MM.1S (cell line): ENCODE results near the gene SDCBP2.

Experiments used
- EZH2 ChIP-seq: fragments of 300-600 bp; sonication (generic); optimal IDR thresholded peaks from 2 replicates; pipeline ENCODE3; 2017; ENCODE audit warnings: low read depth, mild to moderate bottlenecking, antibody characterized with exemption, low read length, mixed read lengths
- EZH2phosphoT487 ChIP-seq: fragments of 300-600 bp; sonication (generic); IDR thresholded peaks from 2 replicates; pipeline ENCODE4 v1.6.1; 2018; ENCODE audit warnings: antibody characterized with exemption, low read length
- TF ChIP-seq, protein P1 (sequence below): fragments of 300-600 bp; sonication (generic); IDR thresholded peaks from 2 replicates; pipeline ENCODE4 v1.5.1; 2016; ENCODE audit warnings: antibody characterized with exemption, low read length, mixed read lengths

DNA sequence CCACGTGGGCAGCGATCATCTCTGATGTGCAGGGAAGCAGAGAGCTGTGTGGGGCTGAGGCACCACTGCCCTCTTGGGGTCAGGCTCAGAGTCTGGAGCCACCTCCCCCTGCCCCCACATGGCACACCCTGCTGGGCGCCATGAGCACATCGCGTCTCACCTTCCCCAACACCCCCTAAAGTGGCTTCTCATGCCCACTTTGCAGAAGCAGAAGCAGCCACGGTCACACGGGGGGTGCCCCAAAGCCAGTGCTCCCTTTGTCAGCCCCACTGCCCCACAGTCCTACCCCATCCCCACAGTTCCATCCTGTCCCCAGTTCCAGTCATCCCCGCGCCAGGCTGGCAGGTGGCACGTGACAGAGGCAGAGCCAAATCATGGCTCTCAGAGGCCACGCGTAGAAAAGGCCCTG lies 19.5 kb downstream of the SDCBP2 start:
- TF ChIP-seq, protein P1, sequence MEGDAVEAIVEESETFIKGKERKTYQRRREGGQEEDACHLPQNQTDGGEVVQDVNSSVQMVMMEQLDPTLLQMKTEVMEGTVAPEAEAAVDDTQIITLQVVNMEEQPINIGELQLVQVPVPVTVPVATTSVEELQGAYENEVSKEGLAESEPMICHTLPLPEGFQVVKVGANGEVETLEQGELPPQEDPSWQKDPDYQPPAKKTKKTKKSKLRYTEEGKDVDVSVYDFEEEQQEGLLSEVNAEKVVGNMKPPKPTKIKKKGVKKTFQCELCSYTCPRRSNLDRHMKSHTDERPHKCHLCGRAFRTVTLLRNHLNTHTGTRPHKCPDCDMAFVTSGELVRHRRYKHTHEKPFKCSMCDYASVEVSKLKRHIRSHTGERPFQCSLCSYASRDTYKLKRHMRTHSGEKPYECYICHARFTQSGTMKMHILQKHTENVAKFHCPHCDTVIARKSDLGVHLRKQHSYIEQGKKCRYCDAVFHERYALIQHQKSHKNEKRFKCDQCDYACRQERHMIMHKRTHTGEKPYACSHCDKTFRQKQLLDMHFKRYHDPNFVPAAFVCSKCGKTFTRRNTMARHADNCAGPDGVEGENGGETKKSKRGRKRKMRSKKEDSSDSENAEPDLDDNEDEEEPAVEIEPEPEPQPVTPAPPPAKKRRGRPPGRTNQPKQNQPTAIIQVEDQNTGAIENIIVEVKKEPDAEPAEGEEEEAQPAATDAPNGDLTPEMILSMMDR, result no peak
- TF ChIP-seq EZH2phosphoT487 (no peak), EZH2 (no peak)
